Measurements from ENCODE around the gene TMEM126A.

- TF ChIP-seq CTCF (IDR thresholded peaks at IDR 0.05) (no peak), SIN3A (IDR thresholded peaks at IDR 0.05; ENCODE audit: borderline replicate concordance, insufficient read depth, low read depth, low read length) (0 out of 2 replicates have a peak, but pooled peaks have one; percentile 74), POLR2AphosphoS5 (IDR thresholded peaks at IDR 0.05; ENCODE audit: low read depth, low read length) (no peak)
Measured at GRCh38 chr11:85628771-85629341, 18.9 kb upstream of the TMEM126A start.

Data from Panc1 (cell line).